SK-N-SH treated with all-trans-retinoic acid at 6 μM for 48 hours (cell line): ENCODE data around the gene CPSF4.

Experiments
- CREB5 ChIP-seq: fragments of 250-450 bp; sonication (Bioruptor Pico); IDR thresholded peaks from 2 replicates; pipeline ENCODE4 v1.5.1; 2020; ENCODE audit warnings: low read depth, mild to moderate bottlenecking, moderate library complexity
- ESRRG ChIP-seq: fragments of 250-450 bp; sonication (Bioruptor Pico); IDR thresholded peaks from 2 replicates; pipeline ENCODE4 v1.6.1; 2021; ENCODE audit warnings: mild to moderate bottlenecking
- ISL1 ChIP-seq: fragments of 250-450 bp; sonication (Bioruptor Pico); IDR thresholded peaks from 2 replicates; pipeline ENCODE4 v2.1.2; 2022; ENCODE audit warnings: mild to moderate bottlenecking, moderate library complexity
- OSR1 ChIP-seq: fragments of 250-450 bp; sonication (Bioruptor Pico); IDR thresholded peaks from 2 replicates; pipeline ENCODE4 v1.8.0; 2022; ENCODE audit warnings: moderate library complexity, mild to moderate bottlenecking, inconsistent platforms
- RARB ChIP-seq: fragments of 250-450 bp; sonication (Bioruptor Pico); IDR thresholded peaks from 2 replicates; pipeline ENCODE4 v1.8.0; 2021; ENCODE audit warnings: mild to moderate bottlenecking, moderate library complexity
- SNAI2 ChIP-seq: fragments of 250-450 bp; sonication (Bioruptor Pico); IDR thresholded peaks from 2 replicates; pipeline ENCODE4 v1.5.0; 2020; ENCODE audit warnings: mild to moderate bottlenecking, moderate library complexity
- TCF4 ChIP-seq: fragments of 250-450 bp; sonication (Bioruptor Pico); IDR thresholded peaks from 2 replicates; pipeline ENCODE4 v1.8.0; 2021; ENCODE audit warnings: mild to moderate bottlenecking, moderate library complexity, borderline replicate concordance
- TSHZ2 ChIP-seq: fragments of 250-450 bp; sonication (Bioruptor Pico); IDR thresholded peaks from 2 replicates; pipeline ENCODE4 v1.5.0; 2020; ENCODE audit warnings: mild to moderate bottlenecking, moderate library complexity
- ZC3H10 ChIP-seq: fragments of 250-450 bp; sonication (Bioruptor Pico); IDR thresholded peaks from 2 replicates; pipeline ENCODE4 v1.5.1; 2021; ENCODE audit warnings: mild to moderate bottlenecking, moderate library complexity
- ZFP3 ChIP-seq: fragments of 250-450 bp; sonication (Bioruptor Pico); IDR thresholded peaks from 2 replicates; pipeline ENCODE4 v1.5.0; 2020; ENCODE audit warnings: mild to moderate bottlenecking, moderate library complexity
- ZNF70 ChIP-seq: fragments of 450-650 bp; formaldehyde crosslinking; IDR thresholded peaks from 2 replicates; pipeline ENCODE4 v1.5.0; 2020; ENCODE audit warnings: mild to moderate bottlenecking, moderate library complexity
- ZNF8 ChIP-seq: fragments of 450-650 bp; formaldehyde crosslinking; IDR thresholded peaks from 2 replicates; pipeline ENCODE4 v1.5.0; 2020; ENCODE audit warnings: mild to moderate bottlenecking, moderate library complexity

- TF ChIP-seq ESRRG (CRISPR knock-in tag) (no peak), TSHZ2 (CRISPR knock-in tag) (no peak), RARB (CRISPR knock-in tag) (no peak), ZNF70 (CRISPR knock-in tag) (no peak), ZC3H10 (CRISPR knock-in tag) (no peak), ISL1 (no peak), TCF4 (CRISPR knock-in tag) (no peak), SNAI2 (CRISPR knock-in tag) (no peak), OSR1 (CRISPR knock-in tag) (no peak), ZFP3 (CRISPR knock-in tag) (no peak), ZNF8 (CRISPR knock-in tag) (no peak), CREB5 (CRISPR knock-in tag) (no peak)
These were observed 16.6 kb upstream of the CPSF4 start for GRCh38 chr7:99422186-99422585.
